ENCODE measurements around the gene ELF1.

DNA sequence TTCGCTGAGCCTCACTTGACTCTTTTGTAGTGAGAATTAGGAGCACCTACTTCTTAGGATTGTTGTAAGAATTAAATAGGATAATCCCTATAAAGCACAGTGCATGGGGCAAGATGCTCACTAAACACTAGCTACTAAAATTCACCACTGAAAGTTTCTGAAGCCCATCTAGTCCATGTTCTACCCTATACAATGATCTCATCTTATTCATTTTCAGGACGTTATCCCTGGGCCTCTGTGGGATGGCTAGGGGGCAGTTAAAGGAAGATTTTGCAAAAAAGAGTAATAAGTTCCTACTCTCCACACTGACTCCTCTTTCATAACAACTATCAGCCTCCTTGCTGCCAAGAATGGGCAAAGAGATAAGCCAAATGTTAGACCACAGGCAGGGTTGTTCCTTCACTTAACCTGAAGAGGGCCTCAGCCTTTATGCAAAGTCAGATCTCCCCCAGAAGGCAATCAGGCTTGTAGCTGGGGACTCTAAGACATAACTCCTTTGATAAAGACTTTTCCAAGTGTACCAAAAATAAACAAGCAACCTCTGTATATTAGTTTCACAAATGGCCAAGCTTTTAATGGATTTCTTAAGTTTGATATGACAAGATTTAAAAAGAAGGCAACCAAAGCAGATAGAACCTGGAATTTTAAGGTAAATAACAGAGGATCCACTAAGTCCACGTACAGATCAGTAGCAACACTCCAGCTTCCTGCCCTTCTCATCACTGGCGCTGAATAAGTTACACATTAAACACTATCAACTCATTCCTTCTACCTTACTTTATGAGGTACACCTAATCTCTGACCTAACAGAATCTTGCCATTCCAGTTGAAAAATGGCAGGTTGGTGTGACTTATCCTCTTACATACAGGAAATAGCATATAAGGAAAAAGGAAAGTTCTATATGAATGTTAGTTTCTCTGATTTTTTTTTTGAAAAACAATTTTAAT, 44.4 kb downstream of the ELF1 start:
- TF ChIP-seq, protein P1, sequence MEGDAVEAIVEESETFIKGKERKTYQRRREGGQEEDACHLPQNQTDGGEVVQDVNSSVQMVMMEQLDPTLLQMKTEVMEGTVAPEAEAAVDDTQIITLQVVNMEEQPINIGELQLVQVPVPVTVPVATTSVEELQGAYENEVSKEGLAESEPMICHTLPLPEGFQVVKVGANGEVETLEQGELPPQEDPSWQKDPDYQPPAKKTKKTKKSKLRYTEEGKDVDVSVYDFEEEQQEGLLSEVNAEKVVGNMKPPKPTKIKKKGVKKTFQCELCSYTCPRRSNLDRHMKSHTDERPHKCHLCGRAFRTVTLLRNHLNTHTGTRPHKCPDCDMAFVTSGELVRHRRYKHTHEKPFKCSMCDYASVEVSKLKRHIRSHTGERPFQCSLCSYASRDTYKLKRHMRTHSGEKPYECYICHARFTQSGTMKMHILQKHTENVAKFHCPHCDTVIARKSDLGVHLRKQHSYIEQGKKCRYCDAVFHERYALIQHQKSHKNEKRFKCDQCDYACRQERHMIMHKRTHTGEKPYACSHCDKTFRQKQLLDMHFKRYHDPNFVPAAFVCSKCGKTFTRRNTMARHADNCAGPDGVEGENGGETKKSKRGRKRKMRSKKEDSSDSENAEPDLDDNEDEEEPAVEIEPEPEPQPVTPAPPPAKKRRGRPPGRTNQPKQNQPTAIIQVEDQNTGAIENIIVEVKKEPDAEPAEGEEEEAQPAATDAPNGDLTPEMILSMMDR (IDR thresholded peaks at IDR 0.05), result peak in 3 of 4 experiments; percentile 3 to 32 (median 13)
- no peak for TF ChIP-seq POLR2A (IDR thresholded peaks at IDR 0.05)

Measured in uterus (tissue), 2 donors.